Heart right ventricle (tissue), 16 donors: ENCODE measurements around the gene XKR7. TPM values are rescaled to one million over a fixed set of nuclear protein-coding genes. Genes with fewer than 3 reads are reported as not detected.
A peak's percentile ranks its signal among the peaks of the same experiment; 100 is the strongest.
"Not testable (repeated sequence)": the region's sequence is repeated elsewhere in the genome, so short reads cannot be mapped to it uniquely, and the experiment has no call there.

ENCODE experiments used
- ATAC-seq, 8 donors: fragments of 200-7000 bp; cut with Tn5 transposase; one replicate each; pipeline ENCODE4 v1.9.1; 2020; ENCODE audit warnings: mild to moderate bottlenecking in 8 of 8, moderate library complexity in 8 of 8, moderate number of reproducible peaks in 1 of 8
- DNase-seq, 2 donors: peaks; one replicate each; pipeline ENCODE4 v3.0.0-alpha.2; 2020
- H3K27ac ChIP-seq, 10 donors: fragments of 200-600 bp; sonication (generic) in 2 of 10; one replicate each; pipeline versions ENCODE4 v1.5.0 to v1.8.0; 2020 to 2022; ENCODE audit warnings: mild to moderate bottlenecking in 3 of 10
- H3K27me3 ChIP-seq, 7 donors: fragments of 200-600 bp; one replicate each; pipeline ENCODE4 v1.8.0; 2021 to 2022; ENCODE audit warnings: mild to moderate bottlenecking in 2 of 7
- H3K36me3 ChIP-seq, 9 donors: fragments of 200-600 bp; sonication (generic) in 1 of 9; one replicate each; pipeline versions ENCODE4 v1.5.0 to v1.8.0; 2020 to 2022; ENCODE audit warnings: mild to moderate bottlenecking in 2 of 9
- H3K4me1 ChIP-seq, 9 donors: fragments of 200-600 bp; sonication (generic) in 1 of 9; one replicate each; pipeline versions ENCODE4 v1.5.0 to v1.8.0; 2020 to 2022; ENCODE audit warnings: mild to moderate bottlenecking in 4 of 9
- H3K4me3 ChIP-seq, 10 donors: fragments of 200-600 bp; sonication (generic) in 2 of 10; one replicate each; pipeline versions ENCODE4 v1.5.0 to v1.8.0; 2020 to 2022; ENCODE audit warnings: mild to moderate bottlenecking in 7 of 10, moderate library complexity in 2 of 10
- H3K9me3 ChIP-seq, 11 donors: fragments of 200-600 bp in 10 of 11; sonication (generic) in 2 of 11; one replicate each; pipeline versions ENCODE4 v1.5.0 to v1.8.0; 2013 to 2022; ENCODE audit warnings: mild to moderate bottlenecking in 2 of 11, control low read depth in 1 of 11, moderate library complexity in 1 of 11
- WGBS, 2 donors: extraction: QIAGEN DNeasy Blood & Tissue Kit; methylation state at CpG; one replicate each; pipeline ENCODE4 v1.1.7; 2013; ENCODE audit warnings: inconsistent platforms in 1 of 2; 5-methylcytosine and 5-hydroxymethylcytosine counted together
- intact Hi-C, 10 donors: fragments of 100-400 bp; cut with DNase I; formaldehyde crosslinking; loops; one replicate each; pipeline versions ENCODE4 v1.11.1 to v1.14.2; 2022
- polyA plus RNA-seq, 2 donors: library from polyadenylated mRNA; stranded (reverse); fragments of 200-250 nt; gene quantifications; one replicate each; pipeline ENCODE4 v1.2.3, GENCODE V29; 2013
- total RNA-seq, 10 donors: library from RNA; stranded (reverse); fragmentation: NEBNext Ultra II Directional in 3 of 10; extraction: Animal tissue kit (Norgen Biotek cat#: 25700) in 3 of 10; gene quantifications; one replicate each; pipeline versions ENCODE4 v1.2.1 to v1.2.4, GENCODE V29; 2021 to 2023
- TF ChIP-seq, protein P1 (sequence below), 9 donors: fragments of 200-600 bp; sonication (generic) in 2 of 9; IDR thresholded peaks; one replicate each; pipeline versions ENCODE4 v1.5.0 to v1.8.0; 2021 to 2022; ENCODE audit warnings: antibody characterized with exemption in 9 of 9, mild to moderate bottlenecking in 5 of 9, moderate library complexity in 1 of 9
- donor health status: Arrhythmogenic right ventricular cardiomyopathy.
- donor health status: ischemic (EF 13 %, LVEDD 7.1; RV severe dilation, severe dysfunction).
- donor health status: healthy with polysubstance abuse.
- donor health status: DM: no; HTN: yes; CAD: no.
- donor health status: DM: no; HTN: no; CAD: no.
- donor health status: ischemic (EF 25% LVEDD 6.9; RV normal size, moderate dysfunction).
- donor health status: ischemic (EF 25% LVEDD 5.7; RV mildly dilated, moderate dysfunction).
- donor health status: healthy.
- donor health status: DM: yes; HTN: yes; CAD: no.
- donor health status: Ischemic cardiomyopathy.
- donor health status: ischemic (EF 35%, LVEDD 5.7; RV mildly dilated, moderate dysfunction).
- donor health status: nonischemic (EF 11% LVEDD 7.7; RV severe dilation, severe dysfunction).
- donor health status: DM: yes; HTN: yes; CAD: no.
- donor health status: PGD.
- donor health status: ischemic (EF 29% LVEDD 5.4; RV normal size, mild dysfunction).
- donor health status: nonischemic (EF 23%, LVEDD 6.1; RV moderate dilation, normal function).

Gene XKR7
- total and polyA plus RNA-seq, 12 donors = not detected

DNA sequence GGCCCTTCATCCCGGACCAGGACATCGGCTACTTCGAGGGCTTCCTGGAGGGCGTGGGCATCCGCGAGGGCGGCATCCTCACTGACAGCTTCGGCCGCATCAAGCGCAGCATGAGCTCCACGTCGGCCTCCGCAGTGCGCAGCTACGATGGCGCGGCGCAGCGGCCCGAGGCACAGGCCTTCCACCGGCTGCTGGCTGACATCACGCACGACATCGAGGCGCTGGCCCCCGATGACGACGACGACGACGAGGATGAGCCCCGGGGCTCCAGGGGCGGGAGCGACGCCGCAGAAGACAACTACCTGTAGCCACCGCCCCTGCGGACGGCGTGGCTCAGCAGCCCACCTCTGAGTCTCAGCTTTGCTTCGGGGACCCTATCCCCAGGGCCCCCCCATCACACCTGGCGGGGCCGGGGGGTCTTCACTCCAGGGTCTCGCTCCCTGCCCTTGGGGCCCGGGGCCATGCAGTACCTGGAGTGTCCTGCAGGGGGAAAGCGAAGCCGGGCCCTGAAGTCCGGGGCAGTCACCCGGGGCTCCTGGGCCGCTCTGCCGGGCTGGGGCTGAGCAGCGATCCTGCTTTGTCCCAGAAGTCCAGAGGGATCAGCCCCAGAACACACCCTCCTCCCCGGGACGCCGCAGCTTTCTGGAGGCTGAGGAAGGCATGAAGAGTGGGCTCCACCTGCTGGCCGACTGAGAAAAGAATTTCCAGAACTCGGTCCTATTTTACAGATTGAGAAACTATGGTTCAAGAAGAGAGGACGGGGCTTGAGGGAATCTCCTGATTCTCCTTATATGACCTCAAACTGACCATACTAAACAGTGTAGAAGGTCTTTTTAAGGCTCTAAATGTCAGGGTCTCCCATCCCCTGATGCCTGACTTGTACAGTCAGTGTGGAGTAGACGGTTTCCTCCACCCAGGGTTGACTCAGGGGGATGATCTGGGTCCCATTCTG is 63.3 kb downstream of the XKR7 start:
- H3K4me3 ChIP-seq = peak overlapping the region in 8 of 10 donors; percentile 6 to 44 (median 33)
- H3K36me3 ChIP-seq = peaks cover 0 to 50% (median 0%) of the 10 kb centered on the region in 9 donors
- DNase-seq = peak; percentile 80 to 87
- H3K27ac ChIP-seq = peak overlapping the region in 1 of 10 donors; percentile 41
- WGBS, 2 donors = 17 to 30% methylated on average over 58 to 59 of the region's 59 CpGs
- peaks cover 3 to 50% (median 11%) of the 10 kb centered on the region in 9 donors for H3K4me1 ChIP-seq
- intact Hi-C loops = loop anchor here (1.0 to 10.0 kb wide), 13 partner anchors 64 to 494 kb away; partner anchors contain the start of gene PDRG1 (in 3 of the 10)
- peaks cover 0 to 34% (median 15%) of the 10 kb centered on the region in 7 donors for H3K27me3 ChIP-seq
- TF ChIP-seq, protein P1, sequence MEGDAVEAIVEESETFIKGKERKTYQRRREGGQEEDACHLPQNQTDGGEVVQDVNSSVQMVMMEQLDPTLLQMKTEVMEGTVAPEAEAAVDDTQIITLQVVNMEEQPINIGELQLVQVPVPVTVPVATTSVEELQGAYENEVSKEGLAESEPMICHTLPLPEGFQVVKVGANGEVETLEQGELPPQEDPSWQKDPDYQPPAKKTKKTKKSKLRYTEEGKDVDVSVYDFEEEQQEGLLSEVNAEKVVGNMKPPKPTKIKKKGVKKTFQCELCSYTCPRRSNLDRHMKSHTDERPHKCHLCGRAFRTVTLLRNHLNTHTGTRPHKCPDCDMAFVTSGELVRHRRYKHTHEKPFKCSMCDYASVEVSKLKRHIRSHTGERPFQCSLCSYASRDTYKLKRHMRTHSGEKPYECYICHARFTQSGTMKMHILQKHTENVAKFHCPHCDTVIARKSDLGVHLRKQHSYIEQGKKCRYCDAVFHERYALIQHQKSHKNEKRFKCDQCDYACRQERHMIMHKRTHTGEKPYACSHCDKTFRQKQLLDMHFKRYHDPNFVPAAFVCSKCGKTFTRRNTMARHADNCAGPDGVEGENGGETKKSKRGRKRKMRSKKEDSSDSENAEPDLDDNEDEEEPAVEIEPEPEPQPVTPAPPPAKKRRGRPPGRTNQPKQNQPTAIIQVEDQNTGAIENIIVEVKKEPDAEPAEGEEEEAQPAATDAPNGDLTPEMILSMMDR (IDR thresholded peaks at IDR 0.05) = peak in 8 of 9 donors; percentile 84 to 98 (median 88)
- H3K9me3 ChIP-seq = no peaks in the 10 kb centered on the region
- ATAC-seq = peak; percentile 79 to 91 (median 88)

DNA sequence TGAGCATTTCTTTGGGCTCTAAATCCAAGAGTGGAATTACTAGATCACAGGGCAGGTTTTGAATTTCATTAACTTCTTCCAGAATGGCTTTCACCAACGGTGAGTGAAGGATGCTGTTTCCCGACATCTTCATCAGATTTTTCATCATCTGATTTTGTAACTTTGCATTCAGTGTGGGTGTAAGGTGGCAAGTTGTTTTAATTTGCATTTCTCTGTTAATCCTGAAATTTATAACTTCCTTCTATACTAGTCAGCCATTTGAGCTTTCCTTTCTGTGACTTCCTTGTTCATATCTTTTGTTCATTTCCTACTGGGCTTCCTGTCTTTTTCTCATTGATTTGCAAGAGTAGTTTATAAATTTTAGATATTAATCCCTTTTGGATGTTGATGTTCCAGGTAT is 65.4 kb downstream of the XKR7 start:
- WGBS, 2 donors = 76 to 81% methylated on average over 2 of the region's 2 CpGs
- H3K36me3 ChIP-seq = peaks cover 0 to 44% (median 0%) of the 10 kb centered on the region in 9 donors
- ATAC-seq (no peak), DNase-seq (no peak)
- intact Hi-C loops = loop anchor here in 9 of 10 donors (5.0 to 10.0 kb wide), 9 partner anchors 61 to 491 kb away; partner anchors contain the start of gene PDRG1 (in 3 of the 9)
- H3K27me3 ChIP-seq = peaks cover 0 to 42% (median 17%) of the 10 kb centered on the region in 7 donors
- peaks cover 3 to 62% (median 11%) of the 10 kb centered on the region in 9 donors for H3K4me1 ChIP-seq
- peak overlapping the region in 1 of 10 donors; percentile 66 for H3K27ac ChIP-seq
- H3K9me3 ChIP-seq = peaks cover 0 to 4% (median 0%) of the 10 kb centered on the region in 11 donors
- no peak overlapping the region for H3K4me3 ChIP-seq
- TF ChIP-seq, protein P1 (IDR thresholded peaks at IDR 0.05) = no peak

DNA sequence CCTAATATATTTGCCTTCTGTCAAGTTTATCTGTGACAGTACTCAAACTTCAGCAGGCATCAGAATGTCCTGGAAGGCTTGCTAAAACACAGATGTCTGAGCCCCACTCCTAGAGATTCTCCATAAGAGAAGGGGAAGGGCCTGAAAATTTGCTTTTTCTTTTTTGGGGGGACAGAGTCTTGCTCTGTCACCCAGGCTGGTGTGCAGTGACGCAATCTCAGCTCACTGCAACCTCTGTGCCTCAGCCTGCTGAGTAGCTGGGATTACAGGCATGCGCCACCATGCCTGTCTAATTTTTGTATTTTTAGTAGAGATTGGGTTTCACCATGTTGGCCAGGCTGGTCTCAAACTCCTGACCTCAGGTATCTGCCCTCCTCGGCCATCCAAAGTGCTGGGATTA is 65.8 kb downstream of the XKR7 start:
- H3K4me1 ChIP-seq = peaks cover 3 to 63% (median 11%) of the 10 kb centered on the region in 9 donors
- H3K4me3 ChIP-seq, ATAC-seq, DNase-seq, H3K9me3 ChIP-seq: not testable (repeated sequence)
- H3K27me3 ChIP-seq = peaks cover 0 to 46% (median 17%) of the 10 kb centered on the region in 7 donors
- intact Hi-C loops = loop anchor here in 9 of 10 donors (2.0 to 10.0 kb wide), 10 partner anchors 61 to 491 kb away; partner anchors contain the start of gene PDRG1 (in 4 of the 9)
- WGBS, 2 donors = 83 to 92% methylated on average over 3 of the region's 3 CpGs
- H3K36me3 ChIP-seq = peaks cover 0 to 40% (median 0%) of the 10 kb centered on the region in 9 donors
- H3K27ac ChIP-seq = peak overlapping the region in 2 of 10 donors; percentile 29 to 66

DNA sequence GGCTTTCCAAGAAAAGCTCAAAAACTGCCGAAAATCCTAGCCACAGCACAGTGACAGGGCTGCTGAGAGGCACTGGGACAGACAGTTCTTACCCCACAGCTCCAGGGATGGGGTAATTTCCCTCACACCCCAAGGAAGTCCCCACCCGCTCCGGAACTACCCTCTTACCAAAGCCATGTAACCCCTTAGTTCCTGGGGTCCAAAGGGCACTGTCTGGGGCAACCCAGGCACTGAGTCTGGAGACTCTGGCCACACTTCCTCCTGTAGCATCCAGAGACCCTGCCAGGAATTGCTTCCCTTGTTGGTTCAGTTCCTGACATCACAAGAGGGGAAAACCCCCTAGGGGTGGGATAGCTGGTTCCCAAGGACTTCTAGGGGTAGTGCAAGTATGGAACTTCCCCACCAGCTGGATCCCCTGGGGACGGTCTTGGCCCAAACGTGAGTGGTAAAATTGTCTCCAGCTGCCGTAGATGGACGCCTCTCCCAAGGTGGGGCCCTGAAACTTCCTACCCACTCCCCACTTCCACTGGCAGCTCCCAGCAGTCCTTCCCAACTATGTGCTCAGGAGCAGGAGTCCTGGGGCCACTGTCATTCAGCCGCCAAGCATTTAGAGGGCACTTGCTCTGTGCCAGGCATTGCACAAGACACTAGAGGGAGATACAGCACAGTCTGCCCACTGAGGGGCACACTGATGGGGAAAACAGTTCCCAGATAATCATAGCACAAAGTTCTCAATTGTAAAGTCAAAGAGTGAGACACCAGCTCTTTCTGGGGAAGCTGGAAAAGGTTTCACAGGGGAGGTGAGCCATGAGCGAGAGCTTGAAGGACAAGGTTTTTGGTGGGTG is 66.9 kb downstream of the XKR7 start:
- intact Hi-C loops = loop anchor here in 9 of 10 donors (2.0 to 10.0 kb wide), 10 partner anchors 60 to 490 kb away; partner anchors contain the start of gene PDRG1 (in 4 of the 9)
- Histone ChIP-seq H3K9me3 (peaks cover 0 to 4% (median 0%) of the 10 kb centered on the region in 11 donors), H3K4me1 (peaks cover 3 to 74% (median 11%) of the 10 kb centered on the region in 9 donors), H3K27ac (peak overlapping the region in 2 of 10 donors; percentile 29 to 66), H3K4me3 (no peak overlapping the region), H3K36me3 (peaks cover 0 to 32% (median 0%) of the 10 kb centered on the region in 9 donors), H3K27me3 (peaks cover 0 to 54% (median 19%) of the 10 kb centered on the region in 7 donors)
- ATAC-seq = peak in 6 of 8 donors; percentile 28 to 73 (median 56)
- 46 to 50% methylated on average over 9 of the region's 9 CpGs for WGBS, 2 donors
- TF ChIP-seq, protein P1 (IDR thresholded peaks at IDR 0.05) = peak in 4 of 9 donors; percentile 21 to 36 (median 29)
- no peak for DNase-seq
